HG03460 (cell line): ENCODE measurements around the gene SLC25A14.
A peak's percentile ranks its signal among the peaks of the same experiment; 100 is the strongest.
"Not testable (repeated sequence)": the region's sequence is repeated elsewhere in the genome, so short reads cannot be mapped to it uniquely, and the experiment has no call there.

Experiments used
- ATAC-seq: cut with Tn5 transposase; IDR thresholded peaks from one replicate; pipeline ENCODE4 v1.9.1; 2021; ENCODE audit not compliant: unreplicated experiment

SLC25A14 gene, protein sequence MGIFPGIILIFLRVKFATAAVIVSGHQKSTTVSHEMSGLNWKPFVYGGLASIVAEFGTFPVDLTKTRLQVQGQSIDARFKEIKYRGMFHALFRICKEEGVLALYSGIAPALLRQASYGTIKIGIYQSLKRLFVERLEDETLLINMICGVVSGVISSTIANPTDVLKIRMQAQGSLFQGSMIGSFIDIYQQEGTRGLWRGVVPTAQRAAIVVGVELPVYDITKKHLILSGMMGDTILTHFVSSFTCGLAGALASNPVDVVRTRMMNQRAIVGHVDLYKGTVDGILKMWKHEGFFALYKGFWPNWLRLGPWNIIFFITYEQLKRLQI

DNA sequence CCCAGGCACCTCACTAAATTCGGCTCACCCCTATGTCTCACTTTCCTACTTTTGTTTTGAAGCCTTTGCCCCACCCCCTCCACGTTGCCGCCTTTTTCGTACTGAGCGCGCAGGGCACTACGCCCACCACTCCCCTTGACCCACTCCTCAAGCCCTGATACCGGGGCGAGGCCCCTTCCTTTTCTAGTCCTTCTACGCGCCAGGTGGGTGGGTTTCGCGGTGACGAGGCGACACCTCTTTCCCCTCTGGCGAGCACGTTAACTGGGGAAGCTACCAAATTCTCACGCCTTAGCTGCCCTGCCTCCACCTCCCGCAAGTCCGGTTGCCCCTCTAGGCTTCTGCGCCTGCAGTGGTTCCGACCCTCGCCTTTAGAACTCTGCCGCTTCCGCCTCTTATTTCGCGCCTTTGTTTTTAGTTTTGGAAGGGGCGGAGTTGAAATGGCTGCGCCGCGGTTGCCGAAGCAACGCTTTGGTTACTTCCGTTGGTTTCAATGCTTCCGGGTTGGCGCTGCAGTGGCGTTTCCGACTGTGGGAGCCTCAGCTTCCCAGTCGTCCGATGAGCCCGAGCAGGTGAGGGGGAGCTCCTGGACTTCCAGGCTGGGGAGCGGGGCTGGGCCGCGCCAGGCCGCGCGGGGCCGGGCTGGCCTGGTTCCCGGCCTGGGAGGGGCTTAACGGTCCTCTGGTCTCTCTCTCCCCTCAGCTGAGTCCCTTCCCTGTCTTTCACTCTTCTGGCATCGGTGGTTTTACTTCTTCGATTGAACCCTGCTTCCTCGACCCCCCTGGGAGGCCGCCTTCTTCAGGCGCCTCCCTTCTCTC lies at the start of gene SLC25A14:
Gene SLC25A14, plus strand, starts transcription at position 512 of the 815 bp plus-strand sequence. CDS start 360 bp downstream, outside the sequence.
- peak; percentile 98 for ATAC-seq

DNA sequence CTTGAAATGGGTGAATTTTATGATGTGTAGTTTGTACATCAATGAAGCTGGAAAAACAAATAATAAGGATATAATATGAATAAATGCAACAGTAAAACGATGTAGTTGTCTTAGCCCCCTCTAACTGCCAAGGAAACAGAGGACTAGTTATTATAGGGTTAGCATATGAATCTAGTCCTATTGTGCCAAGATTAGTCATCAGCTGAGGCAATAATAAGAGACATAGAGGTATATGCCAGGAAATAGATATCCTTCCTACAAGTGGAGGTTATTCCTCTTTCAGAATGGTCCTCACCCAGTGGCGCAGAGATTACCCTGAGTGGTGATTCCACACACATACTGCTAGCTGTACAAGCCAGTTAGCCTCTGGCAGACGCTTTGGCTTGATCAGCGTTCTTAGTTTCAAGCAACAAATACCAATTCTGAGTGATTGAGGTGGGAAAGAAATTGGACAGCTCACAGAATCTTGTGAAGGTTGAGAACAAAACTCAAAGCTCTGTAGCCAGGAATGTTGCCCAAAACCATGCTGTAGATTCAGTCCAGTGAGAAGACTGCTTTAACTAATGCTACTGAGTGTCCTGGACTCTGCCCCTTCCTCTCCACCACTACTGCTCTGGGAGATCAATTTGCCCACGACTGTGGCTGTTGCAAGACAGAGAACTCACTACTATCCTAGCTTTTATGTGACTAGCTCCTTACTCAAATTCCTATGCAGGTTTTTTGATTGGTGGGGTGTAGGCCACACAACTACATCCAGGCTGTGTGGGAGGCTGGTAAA lies 44.0 kb upstream of the SLC25A14 start:
- no peak for ATAC-seq

DNA sequence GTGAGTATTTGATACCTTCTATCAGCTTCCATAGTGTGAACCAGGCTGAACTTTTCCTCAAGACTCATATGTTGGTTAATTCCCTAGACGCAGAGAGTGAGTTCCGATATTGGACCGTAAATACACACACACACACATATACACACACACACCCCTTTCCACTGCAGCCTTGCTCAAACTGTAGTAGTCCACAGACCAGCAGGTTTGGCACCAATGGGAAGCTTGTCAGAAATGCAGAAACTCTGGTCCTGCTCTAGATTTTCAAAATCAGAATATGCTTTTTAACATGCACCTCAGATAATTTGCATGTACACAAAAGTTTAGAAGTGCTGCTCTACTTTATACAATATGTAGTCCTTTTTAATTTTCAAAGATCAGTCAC lies 43.4 kb upstream of the SLC25A14 start:
- ATAC-seq = no peak

DNA sequence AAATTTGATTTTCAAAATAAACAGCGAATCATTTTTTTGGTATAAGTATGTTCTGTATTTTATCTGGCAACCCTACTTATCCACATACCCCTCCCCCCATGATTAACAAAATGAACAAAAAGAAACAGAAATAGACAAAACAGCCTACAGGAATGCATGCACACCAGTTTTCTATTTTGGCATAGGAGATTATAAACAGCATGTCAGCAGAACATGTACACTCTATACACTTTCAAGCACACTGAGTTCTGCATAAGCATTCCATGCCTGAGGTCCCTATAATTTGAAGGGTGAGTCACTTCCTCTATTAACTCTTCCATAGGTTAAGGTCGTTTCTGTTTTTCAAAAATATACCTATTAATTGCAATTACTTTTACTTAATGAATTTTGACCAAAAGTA lies 43.0 kb upstream of the SLC25A14 start:
- ATAC-seq = no peak

DNA sequence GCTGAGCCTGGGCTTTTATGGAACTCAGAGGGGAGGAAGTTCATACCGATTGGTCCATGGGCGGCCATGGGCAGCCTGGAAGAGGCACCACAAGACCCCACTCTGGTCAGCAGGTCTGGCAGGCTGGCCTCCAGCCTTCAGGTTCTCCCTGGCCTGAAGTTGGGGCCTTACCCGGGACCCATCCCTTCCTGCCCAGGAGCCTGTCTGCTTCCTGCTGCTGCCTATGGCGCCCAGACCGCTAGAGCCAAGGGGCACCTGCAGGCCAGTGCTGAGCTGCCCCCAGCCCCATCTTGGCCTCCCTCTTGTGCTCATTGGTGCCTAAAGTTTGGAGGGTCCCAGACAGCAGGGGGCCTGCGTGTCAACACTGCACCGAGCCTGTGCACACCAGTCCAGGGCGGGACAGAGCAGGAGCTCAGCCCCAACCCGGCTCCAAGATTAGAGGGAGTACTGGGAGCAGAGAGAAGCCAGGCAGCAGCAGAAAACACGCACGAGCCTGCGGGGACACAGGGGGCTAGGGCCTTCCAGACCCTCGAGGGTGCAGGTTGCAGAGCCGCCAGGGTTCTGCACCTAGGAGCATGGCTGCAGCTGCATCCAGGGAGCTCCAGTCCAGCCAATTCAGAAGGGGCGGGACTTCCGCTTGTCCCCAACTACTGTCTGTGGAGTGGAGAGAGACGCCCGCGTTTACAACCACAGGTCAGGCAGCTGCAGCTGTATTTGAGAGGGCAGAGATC lies 40.3 kb upstream of the SLC25A14 start:
- no peak for ATAC-seq

DNA sequence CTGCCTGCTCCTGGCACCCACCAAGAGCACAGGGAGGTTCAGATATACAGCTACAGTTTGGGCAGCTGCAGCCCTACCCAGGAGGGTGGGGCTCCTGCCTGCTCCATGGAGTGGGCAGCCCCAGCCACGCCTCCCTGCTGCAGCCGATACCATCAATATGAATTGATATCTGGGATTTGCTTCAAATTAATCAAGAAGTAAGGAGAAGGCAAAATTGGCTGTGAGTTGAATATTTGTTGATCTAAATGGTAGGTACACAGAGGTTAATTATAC lies 39.8 kb upstream of the SLC25A14 start:
- ATAC-seq = no peak

DNA sequence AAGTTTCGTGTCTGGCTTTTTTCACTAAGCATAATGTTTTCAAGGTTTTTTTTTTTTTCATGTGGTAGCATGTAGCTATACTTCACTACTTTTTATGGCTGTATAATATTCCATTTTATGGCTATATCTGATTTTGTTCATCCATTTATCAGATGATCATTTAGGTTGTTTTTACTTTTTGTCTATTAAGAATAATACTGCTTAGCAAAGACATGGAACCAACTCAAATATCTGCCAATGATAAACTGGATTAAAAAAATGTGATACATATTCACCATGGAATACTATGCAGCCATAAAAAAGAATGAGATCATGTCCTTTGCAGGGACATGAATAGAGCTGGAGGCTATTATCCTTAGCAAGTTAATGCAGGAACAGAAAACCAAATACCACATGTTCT lies 38.3 kb upstream of the SLC25A14 start:
- ATAC-seq = no peak

DNA sequence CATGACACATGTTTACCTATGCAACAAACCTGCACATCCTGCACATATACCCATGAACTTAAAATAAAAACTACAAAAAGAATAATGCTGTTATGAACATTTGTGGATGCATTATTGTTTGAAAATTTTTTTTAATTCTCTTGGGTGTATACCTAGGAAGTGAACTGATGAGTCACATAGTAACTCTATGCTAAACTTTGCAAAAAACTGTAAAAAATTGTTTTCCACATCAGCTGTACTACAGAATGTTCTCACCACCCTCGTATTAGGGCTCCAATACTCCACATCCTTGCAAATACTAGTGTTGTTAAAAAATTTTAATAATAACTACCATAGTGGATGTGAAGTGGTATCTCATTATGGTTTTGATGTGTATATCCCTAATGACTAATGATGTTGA lies 37.7 kb upstream of the SLC25A14 start:
- ATAC-seq = no peak

DNA sequence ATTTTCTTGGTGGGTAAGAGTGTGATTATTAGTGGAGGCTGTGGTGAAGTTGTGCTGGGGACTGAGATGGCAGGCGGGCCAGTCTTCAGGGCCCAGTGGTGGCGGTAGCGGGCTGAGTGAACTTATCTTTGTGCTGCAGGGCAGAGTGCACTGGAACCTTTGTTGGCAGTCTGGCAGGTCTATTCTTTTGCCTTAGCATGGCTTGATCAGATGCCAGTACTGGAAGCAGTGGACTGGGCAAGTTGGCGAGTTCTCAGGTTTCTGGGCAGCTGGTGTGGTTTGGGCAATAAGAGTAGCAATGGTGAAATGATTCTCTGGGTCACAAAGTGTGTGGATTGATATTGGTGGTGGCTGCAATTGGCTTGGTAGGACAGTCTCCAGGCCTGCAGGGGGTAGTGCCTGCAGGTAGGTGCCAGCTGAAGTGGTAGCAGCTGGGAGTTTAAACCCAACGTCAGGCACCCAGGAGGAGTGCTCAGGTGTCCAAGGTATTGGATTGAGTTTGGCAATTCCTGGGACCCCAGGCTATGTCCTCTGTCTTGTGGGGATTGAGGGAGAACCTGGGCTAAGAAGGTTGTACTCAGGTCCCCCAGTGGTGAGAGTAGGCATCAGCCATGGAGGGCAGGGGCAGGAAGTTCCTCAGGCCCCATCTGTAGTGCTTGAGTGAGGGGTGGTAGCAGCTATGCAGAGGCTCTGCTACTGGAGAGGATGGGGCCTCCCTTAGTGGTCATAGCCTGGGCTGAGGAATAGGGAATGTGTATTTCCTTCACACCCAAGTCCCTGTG lies 34.9 kb upstream of the SLC25A14 start:
- ATAC-seq = no peak

DNA sequence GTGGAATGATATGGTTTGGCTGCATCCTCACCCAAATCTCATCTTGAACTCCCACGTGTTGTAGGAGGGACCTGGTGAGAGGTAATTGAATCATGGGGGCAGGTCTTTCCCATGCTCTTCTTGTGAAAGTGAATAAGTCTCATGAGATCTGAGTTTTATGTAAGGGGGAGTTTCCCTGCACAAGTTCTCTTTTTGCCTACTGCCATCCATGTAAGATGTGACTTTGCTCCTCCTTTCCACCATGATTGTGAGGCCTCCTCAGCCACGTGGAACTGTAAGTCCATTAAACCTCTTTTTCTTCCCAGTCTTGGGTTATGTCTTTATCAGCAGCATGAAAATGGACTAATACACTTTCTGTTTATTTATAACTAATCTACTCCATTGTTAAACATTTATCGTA lies 19.8 kb upstream of the SLC25A14 start:
- ATAC-seq = not testable (repeated sequence)

DNA sequence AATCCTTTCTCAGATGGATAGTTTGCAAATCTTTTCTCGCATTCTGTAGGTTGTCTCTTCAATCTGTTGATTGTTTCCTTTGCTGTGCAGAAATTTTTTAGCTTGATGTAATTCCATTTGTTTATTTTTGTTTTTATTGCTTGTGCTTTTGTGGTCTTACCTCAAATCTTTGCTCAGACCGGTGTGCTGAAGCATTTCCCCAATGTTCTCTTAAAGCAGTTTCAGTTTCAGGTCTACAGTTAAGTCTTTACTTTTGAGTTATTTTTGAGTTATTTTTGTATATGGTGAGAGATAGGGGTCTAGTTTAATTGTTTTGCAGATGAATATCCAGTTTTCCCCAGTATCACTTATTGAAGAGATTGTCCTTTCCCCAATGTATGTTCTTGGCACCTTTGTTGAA lies 18.2 kb upstream of the SLC25A14 start:
- ATAC-seq = peak; percentile 71

DNA sequence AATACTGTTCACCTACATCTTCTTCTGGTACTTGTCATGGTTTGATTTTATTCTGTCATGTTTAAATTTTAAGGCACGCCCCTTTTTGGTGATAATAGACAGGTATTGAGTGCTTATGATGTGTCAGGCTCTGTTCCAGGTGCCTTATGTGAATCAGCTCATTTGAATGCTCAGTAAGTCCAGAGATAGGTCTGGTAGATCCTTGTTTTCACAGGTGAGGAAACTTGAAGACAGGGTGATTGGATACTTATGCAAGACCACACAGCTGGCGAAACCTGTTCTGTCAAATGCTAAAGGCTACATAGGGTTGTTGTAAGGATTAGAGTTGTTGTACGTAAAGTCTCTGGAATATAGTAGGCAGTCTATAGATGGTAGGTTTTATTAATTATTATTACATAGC lies 9.6 kb upstream of the SLC25A14 start:
- ATAC-seq = no peak

DNA sequence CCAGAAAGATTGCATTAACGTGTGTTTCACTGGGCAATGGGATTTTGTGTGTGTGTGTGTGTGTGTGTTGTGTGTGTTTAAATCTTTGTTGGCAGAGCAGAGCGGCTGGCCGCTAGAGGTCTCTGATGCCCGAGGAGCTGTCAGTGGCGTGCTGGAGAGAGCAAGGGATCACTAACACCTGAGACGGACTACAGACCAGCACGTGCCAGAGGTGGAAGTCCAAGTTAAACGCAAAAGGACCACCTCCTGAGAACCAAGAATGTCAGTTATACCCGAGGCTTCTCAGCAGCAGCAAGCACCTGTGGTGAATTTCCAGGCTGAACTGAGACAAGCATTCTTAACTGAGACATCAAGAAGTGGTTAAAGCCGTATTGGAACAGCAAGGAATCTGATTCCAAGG lies 9.0 kb upstream of the SLC25A14 start:
- ATAC-seq = peak; percentile 57

DNA sequence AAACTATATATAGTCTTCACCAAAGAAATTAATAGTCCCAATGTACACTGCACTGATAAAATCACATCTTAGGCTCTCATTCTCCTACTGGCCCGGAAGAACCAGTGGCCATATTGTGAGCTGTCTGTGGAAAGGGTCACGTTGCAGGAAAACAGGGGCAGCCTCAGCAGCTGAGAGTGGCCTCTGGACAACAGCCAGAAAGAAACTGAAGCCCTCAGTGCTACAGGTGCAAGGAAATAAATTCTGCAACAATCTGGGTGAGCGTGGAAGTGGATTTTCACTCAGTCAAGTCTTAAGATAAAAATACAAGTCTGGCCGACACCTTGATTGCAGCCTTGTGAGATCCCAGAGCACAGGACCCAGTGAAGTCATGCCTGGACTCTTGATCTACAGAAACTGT lies 3.2 kb upstream of the SLC25A14 start:
- no peak for ATAC-seq

DNA sequence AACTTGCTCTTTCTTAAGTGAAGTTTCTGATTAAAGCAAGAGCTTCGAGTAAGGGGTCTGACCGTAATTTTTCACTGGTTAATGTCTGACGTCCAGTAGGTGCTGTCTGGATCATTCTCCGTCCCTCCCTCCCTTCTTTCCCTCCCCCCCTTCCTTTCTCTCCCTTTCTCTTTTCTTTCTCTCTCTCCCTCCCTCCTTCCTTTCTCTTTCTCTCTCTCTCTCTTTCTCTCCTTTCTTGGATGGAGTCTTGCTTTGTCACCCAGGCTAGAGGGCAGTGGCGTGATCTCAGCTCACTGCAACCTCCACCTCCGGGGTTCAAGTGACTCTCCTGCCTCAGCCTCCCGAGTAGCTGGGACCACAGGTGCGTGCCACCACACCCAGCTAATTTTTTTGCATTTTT lies 850 bp upstream of the SLC25A14 start:
- not testable (repeated sequence) for ATAC-seq

DNA sequence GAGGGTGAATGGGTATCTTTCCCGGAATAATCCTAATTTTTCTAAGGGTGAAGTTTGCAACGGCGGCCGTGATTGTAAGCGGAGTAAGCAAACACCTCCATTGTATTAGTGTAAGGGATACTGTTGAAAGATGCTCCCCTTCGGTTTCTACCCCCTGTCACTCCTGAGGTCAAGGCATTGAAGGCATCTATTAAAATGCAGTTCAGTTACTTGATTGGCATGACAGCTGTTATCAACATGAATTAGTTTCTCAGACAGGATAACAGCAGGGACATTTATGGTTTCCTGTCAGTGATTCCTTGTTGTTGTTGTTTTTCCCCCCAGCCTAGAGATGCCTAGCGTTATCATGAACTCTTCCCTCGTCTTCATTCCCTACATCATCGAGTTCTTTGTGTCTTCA lies 552 bp downstream of the SLC25A14 start:
- ATAC-seq = no peak

DNA sequence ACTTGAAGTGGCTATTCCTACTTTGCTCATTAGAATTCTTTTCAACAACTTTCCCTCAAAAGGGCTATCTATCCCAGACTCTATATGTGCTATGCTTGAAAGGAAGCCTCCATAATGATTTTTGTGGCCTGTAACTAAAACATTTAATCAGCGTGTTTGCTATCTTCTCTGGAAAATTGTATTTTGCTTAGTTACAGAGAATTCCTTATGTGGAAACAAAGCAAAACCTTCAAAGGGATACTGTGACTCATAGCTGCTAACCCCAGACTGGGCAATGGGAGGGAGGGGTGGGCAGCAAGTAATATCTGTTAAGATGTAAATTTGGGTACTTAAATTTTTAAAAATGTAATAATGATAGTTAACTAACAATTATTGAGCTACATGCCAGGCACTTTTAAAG lies 3.7 kb downstream of the SLC25A14 start:
- no peak for ATAC-seq

DNA sequence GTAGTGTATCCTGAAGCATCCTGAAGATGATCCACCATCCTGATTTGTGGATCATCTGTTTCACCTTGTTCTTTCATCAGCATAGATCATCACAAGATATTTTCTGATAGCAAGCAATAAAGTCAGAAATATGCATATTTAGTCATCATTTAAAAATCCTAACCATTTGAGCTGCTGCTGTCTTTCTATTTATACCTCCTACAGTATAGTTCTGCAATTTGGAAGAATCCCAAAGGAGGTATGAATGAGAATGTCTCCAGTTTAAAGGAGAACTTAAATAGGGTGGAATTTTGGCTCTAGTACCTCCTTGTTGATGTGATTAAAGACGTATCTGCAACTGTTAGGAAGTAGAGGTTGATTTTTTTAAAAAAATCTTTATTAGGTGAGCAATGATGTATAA lies 7.6 kb downstream of the SLC25A14 start:
- no peak for ATAC-seq

DNA sequence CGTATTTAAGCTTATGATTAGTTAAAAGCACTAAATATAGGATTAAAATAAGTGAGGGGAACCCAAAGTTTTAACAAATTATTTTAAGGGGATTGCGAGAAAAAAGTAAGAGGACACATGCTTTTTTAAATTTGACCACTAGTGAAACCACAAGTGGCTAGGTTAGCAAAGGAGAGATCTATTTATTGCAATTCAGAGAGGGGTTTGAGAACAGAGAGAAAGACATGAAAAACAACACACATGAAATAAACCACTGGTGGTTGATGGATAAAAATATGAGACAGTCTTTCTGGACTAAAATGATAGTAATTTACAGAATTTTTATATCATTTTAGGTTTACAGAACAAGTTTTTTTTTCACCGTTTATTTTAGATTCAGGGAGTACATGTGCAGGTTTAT lies 11.8 kb downstream of the SLC25A14 start:
- no peak for ATAC-seq

DNA sequence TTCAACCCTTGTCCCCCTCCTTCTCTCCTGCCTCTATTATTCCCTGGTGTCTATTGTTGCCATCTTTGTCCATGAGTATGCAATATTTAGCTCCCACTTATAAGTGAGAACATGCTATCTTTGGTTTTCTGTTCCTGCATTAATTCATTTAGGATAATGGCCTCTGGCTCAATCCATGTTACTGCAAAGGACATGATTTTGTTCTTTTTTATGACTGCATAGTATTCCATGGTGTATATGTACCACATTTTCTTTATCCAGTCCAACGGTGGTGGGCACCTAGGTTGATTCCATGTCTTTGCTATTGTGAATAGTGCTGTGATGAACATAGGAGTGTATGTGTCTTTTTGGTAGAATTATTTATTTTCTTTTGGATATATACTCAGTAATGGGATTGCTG lies 12.3 kb downstream of the SLC25A14 start:
- not testable (repeated sequence) for ATAC-seq
